HS-27A (cell line): ENCODE data around the gene OPTC.
"Not testable (repeated sequence)": the region's sequence is repeated elsewhere in the genome, so short reads cannot be mapped to it uniquely, and the experiment has no call there.

Source experiments
- DNase-seq: peaks from one replicate; pipeline ENCODE4 v3.0.0-alpha.2; 2012; ENCODE audit warnings: low read depth, missing footprints

The OPTC gene, protein sequence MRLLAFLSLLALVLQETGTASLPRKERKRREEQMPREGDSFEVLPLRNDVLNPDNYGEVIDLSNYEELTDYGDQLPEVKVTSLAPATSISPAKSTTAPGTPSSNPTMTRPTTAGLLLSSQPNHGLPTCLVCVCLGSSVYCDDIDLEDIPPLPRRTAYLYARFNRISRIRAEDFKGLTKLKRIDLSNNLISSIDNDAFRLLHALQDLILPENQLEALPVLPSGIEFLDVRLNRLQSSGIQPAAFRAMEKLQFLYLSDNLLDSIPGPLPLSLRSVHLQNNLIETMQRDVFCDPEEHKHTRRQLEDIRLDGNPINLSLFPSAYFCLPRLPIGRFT

DNA sequence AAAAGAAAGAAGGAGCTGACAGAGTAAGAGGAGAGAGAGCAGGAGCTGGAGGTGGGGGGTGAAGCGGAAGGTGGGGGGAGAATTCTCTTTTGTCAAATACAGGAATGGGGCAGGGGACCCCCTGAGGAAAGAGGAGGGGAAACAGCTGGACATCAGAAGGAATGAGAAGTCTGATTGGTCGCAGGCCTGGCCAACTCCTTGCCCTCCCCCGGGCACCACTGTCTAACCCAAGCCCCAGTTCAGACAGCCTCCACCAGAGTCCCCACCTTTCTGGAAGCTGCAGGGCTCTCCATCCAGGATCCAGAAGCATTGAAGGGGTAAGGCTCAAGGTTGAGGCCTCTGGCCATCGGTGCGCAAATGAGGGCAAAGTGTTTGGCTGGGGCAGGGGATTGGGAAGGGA, at the start of gene OPTC:
Gene OPTC, plus strand, starts transcription at position 253 of the 400 bp plus-strand sequence. CDS start 1,853 bp downstream, outside the sequence.
- DNase-seq, result no peak

DNA sequence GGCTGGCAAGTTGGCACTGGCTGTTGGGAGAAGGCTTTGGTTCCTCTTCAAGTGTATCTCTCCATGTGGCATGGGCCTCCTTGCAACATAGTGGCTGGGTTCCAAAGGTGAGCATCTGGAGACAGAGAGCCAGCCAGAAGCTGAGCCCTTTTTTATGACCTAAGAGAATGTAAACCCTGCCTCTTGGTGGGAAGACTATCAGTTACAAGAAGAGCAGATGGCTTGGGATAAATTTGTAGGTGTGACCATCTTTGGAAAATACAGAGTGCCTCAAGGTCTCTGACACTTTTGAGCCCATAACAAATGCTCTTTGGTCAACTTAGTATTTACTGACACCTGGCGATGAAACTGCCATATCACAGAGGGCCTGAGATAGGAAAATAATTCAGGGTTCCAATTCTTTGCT, 49.8 kb upstream of the OPTC start:
- DNase-seq, result no peak

GRCh38 chr1:203447151-203447550, 46.8 kb upstream of the OPTC start:
- DNase-seq, result no peak

DNA sequence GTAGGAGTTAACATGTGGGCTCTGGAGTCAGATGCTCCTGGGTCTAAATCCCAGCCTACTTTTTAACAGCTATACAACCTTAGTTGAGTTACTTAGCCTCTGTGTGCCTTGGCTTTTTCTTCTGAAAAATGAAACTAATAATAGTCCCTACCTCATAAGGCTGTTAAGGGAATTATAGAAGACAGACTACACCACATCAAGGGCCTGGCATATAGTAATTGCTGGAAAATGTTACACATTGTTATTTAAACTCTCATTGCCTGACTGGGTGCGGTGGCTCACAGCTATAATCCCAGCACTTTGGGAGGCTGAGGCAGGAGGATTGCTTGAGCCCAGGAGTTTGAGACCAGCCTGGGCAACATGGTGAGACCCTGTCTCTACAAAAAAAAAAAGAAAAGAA, 46.4 kb upstream of the OPTC start:
- not testable (repeated sequence) for DNase-seq

DNA sequence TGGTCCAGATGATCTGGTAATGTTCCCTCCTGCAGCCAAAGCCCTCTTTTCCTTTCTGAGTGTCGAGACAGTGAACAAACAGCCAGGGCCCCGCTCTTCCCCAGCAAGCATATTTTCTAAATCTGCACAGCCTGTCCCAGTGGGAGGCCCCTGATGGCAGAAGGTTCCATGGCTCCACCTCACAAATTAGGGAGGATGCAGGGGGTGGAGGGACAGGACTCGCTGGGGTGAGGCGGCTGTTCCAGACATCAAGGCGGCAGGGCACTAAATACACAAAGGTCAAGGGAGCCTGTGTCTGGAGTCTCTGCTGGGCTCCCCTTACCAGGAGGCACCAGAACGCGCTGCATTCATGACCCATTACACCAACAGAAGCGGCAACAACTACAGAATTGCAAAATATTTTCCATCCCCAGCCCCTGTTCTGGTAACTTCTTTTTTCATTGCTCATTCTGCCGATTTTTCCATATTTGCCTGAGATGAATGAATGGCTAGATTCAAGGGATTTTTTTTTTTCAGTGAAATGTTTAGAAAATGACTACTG, 45.4 kb upstream of the OPTC start:
- DNase-seq, result no peak

GRCh38 chr1:203450001-203450400, 44.0 kb upstream of the OPTC start:
- no peak for DNase-seq

- no peak for DNase-seq
Measured at GRCh38 chr1:203450479-203451149, 43.3 kb upstream of the OPTC start.

DNA sequence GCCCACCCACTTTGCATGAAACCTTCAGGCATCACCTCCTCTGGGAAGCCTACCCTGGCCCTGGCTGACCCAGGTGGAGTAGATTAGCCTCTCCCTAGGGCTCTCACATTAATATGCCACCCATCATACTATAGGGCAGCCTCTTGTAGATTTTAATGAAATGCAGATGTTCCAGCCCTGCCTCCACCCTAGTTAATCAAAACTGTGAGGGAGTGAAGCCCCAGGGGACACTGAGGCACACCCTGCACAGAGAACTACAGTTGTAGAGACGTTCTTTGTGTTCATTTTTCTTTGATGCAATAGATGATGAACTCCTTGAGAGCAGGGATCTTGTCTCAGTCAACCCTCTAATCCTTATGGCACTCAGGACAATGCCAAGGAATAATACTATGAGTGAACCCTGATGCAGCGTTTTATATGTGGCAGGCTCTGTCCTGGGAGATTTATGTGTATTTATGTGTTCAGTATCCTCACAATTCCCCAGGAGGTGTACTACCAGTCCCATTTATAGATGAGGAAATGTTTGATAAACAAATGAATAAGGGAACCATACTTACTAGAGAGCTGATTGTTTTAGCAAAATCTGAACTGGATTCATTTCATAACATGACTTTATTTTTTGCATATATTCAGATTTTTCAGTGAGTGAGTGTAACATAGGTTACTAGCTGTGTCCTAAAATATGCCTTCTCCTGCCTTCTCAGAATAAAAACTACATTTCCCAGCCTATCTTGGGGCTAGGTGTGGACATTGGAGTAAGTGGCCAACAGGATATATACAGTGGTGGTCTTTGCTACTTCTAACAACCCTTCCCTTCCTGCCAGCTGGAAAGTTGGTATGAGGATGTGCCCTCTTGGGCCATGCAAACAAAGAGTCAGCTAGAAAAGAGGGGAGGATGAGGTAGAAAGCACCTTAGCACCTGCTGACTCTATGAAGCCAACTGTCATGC, 41.8 kb upstream of the OPTC start:
- no peak for DNase-seq

DNA sequence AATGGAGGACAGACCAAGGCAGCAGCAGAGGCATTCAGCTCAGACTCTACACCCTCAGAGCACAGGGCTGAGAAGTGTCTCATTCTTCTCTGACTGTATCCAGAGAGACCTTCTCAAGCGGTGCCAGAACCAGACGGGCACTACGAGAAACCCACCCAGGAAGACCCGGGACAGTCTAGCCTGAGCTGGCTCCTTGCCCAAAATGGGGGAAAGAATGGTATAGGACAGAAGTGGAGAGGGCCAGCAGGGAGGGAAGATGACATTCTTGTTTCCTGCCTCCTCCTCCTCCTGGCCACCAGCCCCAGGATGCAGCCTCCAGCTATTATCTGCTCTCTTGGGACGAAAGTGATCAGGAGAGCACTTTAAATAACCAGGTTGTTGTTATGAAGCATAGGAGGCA, 40.9 kb upstream of the OPTC start:
- no peak for DNase-seq

DNA sequence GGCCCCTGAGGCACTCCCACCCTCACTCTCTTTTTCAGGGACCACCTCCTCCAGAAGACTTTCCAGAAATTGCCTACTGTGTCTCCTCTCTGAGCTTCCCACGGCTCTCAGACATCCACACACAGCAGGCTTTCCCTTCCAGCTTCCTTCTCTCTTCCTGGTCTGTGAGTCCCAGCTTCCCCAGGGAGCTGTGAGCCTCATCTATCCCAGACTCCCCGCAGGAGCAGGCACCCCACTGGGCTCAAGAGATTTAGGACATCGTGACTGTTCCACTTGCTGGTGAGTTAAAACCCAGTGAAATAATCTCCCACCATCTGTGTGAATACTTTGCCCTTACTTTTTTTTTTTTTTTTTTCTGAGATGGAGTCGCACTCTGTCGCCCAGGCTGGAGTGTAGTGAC, 40.3 kb upstream of the OPTC start:
- no peak for DNase-seq

DNA sequence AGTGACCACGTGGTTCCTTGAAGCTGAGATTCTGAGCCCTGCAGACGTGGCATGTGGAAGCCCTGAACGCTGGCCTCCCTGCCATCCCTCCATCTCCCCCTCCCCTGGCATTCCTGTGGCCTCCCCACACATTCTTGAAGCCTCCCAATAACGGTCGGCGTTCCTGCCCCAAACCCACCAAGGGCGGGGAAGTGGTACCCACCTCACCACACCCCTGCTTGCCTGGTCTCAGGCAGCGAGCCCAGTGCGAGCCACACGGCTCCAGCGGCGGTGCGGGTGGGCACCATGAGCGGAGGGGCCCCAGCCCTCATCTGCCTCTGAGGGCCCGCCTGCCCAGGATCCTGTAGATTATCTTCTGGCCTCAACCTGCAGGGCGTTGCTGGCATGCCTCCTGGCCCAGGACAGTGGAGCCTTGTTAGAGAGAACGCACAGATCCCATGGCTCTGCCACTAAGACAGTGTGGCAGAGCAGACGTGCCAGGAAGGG, 38.9 kb upstream of the OPTC start:
- peak; percentile 88 for DNase-seq

- DNase-seq, result no peak
Measured at GRCh38 chr1:203455706-203456105, 38.2 kb upstream of the OPTC start.

GRCh38 chr1:203456577-203456976, 37.4 kb upstream of the OPTC start:
- no peak for DNase-seq

DNA sequence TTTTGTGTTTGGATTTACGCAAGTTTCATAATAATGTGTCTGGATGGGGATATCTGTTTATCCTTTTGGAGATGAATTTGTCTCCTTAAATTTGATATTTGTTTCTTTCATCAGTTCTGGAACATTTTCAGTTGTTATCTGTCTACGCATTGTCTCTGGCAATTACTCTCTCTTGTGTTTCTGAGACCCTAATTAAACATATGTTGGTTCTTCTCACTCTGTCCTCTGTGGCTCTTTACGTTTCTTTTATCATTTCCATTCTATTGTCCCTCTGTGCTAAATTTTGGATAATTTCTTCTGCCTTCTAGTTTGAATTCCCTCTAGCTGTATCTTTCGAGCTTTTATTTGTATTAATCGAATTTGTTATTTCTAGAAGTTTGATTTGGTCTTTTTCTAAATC, 35.9 kb upstream of the OPTC start:
- no peak for DNase-seq

DNA sequence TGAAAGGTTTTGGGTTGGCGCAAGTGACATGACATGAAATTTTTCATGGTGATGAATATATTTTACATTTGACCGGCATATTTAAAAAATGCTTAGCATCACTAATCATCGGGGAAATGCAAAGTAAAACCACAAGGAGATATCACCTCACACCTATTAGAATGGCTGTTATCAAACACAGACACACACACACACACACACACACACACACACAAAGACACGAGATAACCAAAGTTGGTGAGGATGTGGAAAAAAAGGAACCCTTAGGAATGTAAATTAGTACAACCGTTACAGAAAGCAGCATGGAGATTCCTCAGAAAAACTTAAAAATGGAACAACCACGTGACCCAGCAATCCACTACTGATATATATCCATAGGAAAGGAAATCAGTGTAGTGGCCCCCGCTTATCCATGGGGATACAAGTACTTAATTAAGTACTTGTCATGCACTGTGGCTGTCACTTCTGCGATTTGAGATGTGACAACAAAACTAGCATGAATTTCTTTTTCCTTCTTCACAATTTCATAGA, 34.2 kb upstream of the OPTC start:
- no peak for DNase-seq

DNA sequence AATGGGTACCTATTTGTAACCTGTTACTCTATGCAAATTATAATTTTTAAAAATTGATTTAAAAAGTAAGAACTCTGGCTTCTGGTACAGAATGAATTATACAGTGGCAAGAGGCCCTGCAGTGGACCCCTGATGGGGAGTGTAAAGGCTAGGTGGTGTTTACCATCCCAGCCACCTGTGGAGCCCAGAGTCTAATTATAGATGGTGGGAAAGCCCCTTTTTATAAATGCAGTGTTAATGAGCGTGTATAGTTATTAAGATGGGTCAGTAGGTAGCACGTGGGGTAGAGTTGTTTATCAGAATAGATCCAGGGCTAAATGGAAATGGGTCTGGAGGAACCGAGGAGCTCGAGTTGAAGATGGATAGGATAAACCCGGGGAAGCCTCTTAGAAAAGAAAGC, 32.2 kb upstream of the OPTC start:
- DNase-seq, result no peak

DNA sequence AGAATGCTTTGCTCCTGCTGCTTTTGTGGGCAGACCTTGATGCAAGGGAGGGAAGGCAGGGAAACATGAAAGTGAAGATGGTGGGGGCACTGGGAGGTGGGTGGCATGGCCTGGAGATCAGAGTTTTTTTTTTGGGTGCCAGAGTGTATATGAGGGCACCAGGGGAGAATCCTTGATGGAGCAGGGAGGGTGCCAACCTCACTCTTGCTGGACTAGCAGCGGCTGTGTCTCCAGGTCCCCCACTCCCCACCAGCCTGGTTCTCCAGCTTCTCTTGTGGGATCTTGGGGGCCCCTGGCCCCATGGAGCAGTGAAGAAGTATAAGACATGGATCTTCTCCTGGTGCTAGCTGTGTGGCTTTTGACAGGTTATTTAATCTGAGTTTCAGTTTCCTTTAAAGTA, 31.8 kb upstream of the OPTC start:
- DNase-seq, result no peak

- no peak for DNase-seq
Measured at GRCh38 chr1:203462878-203463277, 31.1 kb upstream of the OPTC start.

DNA sequence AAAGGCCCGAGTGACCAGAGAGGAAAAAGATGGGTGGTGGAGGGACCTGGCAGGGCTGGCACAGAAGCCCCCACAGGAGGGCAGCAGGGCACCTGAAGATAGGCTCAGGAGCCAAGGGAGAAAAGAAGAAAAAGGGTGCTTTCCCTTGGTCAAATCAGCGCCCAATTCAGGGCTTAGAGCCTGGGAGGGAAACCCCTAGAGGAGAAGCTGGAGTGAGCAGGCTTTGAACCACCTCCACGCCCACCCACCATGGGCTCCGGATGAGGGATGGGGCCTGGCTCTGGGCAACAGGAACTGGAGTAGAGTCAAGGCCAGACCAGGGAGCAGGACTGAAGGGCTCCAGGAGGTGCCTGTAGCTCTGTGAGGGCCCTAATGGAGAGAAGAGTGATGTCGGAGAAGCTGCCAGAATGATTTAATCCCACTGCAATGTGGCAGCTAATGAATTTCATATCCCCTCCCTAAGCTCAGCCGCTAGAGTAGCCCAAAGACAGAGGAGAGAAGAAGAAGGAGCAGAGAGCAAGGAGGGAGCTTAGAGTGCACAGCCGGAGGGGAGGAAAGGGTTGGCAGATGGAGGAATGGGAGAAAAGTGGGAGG, 30.4 kb upstream of the OPTC start:
- DNase-seq, result no peak

GRCh38 chr1:203464226-203464625, 29.7 kb upstream of the OPTC start:
- no peak for DNase-seq

DNA sequence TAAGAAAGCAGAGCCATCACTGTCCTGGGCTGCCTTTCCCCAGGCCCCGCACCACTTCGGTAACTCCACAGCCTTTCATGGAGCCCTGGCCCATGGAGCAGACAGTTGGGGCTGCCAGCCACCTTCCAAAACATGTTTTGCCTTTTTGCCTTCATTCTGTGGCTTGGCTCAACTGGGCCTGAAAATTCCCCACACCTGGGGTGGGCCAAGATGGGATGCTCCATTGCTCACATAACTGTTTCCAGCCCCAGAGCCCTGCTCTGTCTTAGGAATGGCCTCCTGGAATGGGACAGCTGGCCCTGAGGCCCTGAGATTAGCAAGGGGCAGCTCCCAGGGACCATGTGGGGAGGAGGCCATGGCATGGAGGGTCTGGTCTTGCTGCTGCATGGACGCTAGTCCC, 29.2 kb upstream of the OPTC start:
- no peak for DNase-seq
